H1 (cell line): Measurements from ENCODE around the gene OSBP2. TPM values are rescaled to one million over a fixed set of nuclear protein-coding genes. Genes with fewer than 3 reads are reported as not detected.

Experiments
- CTCF ChIA-PET: fragments of 300-600 bp; sonication (Branson Sonifier 250); formaldehyde crosslinking; loops from one replicate; lab custom pipeline; 2021; ENCODE audit not compliant: partially characterized antibody; lab: Charles Lee
- POLR2A ChIA-PET: fragments of 300-600 bp; sonication (Branson Sonifier 250); formaldehyde crosslinking; loops from one replicate; lab custom pipeline; 2021; ENCODE audit warnings: inconsistent platforms; ENCODE audit not compliant: partially characterized antibody; lab: Charles Lee
- DNase-seq, 2 experiments: peaks; one replicate each; pipeline versions ENCODE4 v3.0.0 to v3.0.0-alpha.2; 2010 to 2022; ENCODE audit warnings: low spot score in 2 of 2, low read depth in 1 of 2, mixed read lengths in 1 of 2
- FAIRE-seq: peaks from 2 replicates; lab custom pipeline; 2011; peaks lifted over from hg19 to GRCh38; lab: Jason Lieb, UNC
- H2AFZ ChIP-seq: 2 replicates; pipeline ENCODE4 v1.8.1; 2012; ENCODE audit warnings: low read length, inconsistent platforms
- H2AK5ac ChIP-seq: 2 replicates; pipeline ENCODE4 v1.6.1; 2013; ENCODE audit warnings: low read depth, low read length
- H2BK120ac ChIP-seq: replicated peaks from 2 replicates; pipeline ENCODE3; 2013; ENCODE audit warnings: low read depth, low read length, inconsistent platforms
- H2BK12ac ChIP-seq: 2 replicates; pipeline ENCODE4 v1.6.1; 2013; ENCODE audit warnings: low read depth, low read length
- H2BK15ac ChIP-seq: 2 replicates; pipeline ENCODE4 v1.6.1; 2013; ENCODE audit warnings: low read length
- H2BK20ac ChIP-seq: 2 replicates; pipeline ENCODE4 v1.6.1; 2013; ENCODE audit warnings: low read length
- H2BK5ac ChIP-seq: 2 replicates; pipeline ENCODE4 v1.6.1; 2013; ENCODE audit warnings: low read depth, low read length
- H3K14ac ChIP-seq: 2 replicates; pipeline ENCODE4 v1.6.1; 2013; ENCODE audit warnings: inconsistent platforms; ENCODE audit not compliant: insufficient read length
- H3K18ac ChIP-seq: 2 replicates; pipeline ENCODE4 v1.6.1; 2013; ENCODE audit warnings: low read length; ENCODE audit errors: extremely low read depth
- H3K23ac ChIP-seq: 2 replicates; pipeline ENCODE4 v1.6.1; 2013; ENCODE audit warnings: inconsistent platforms; ENCODE audit not compliant: insufficient read length
- H3K23me2 ChIP-seq: 2 replicates; pipeline ENCODE4 v1.6.1; 2013; ENCODE audit warnings: low read depth, low read length
- H3K27ac ChIP-seq: 2 replicates; pipeline ENCODE4 v1.6.1; 2011; ENCODE audit warnings: low read depth, low read length, inconsistent platforms
- H3K27me3 ChIP-seq, 4 experiments: replicated peaks in 1 of 4; 1 replicate in 1 of 4; 2 replicates in 3 of 4; pipeline versions ENCODE4 v1.6.1 to v1.8.1; 2011 to 2013; ENCODE audit warnings: low read length in 3 of 4, mild to moderate bottlenecking in 3 of 4, inconsistent platforms in 2 of 4, mixed read lengths in 2 of 4, moderate library complexity in 1 of 4; ENCODE audit not compliant: control insufficient read depth in 3 of 4, insufficient read depth in 3 of 4; ENCODE audit errors: extremely low read depth in 1 of 4
- H3K36me3 ChIP-seq, 4 experiments: 2 replicates each; pipeline versions ENCODE4 v1.6.1 to v1.8.1; 2011 to 2013; ENCODE audit warnings: mild to moderate bottlenecking in 4 of 4, low read length in 3 of 4, moderate library complexity in 2 of 4, control low read depth in 1 of 4, inconsistent platforms in 1 of 4; ENCODE audit not compliant: insufficient read depth in 4 of 4, control insufficient read depth in 2 of 4
- H3K4ac ChIP-seq: replicated peaks from 2 replicates; pipeline ENCODE3; 2013; ENCODE audit warnings: low read length, low read depth, mixed read lengths, inconsistent platforms; ENCODE audit not compliant: insufficient read length
- H3K4me1 ChIP-seq, 4 experiments: replicated peaks in 1 of 4; 1 replicate in 1 of 4; 2 replicates in 3 of 4; pipeline versions ENCODE4 v1.6.1 to v1.8.1; 2011 to 2013; ENCODE audit warnings: low read length in 3 of 4, inconsistent platforms in 2 of 4, mixed read lengths in 1 of 4; ENCODE audit not compliant: insufficient read depth in 4 of 4, control insufficient read depth in 3 of 4
- H3K4me2 ChIP-seq, 2 experiments: 2 replicates each; pipeline versions ENCODE4 v1.6.1 to v1.8.1; 2011 to 2013; ENCODE audit warnings: low read depth in 2 of 2, low read length in 2 of 2, control low read depth in 1 of 2, inconsistent platforms in 1 of 2, mild to moderate bottlenecking in 1 of 2; ENCODE audit not compliant: insufficient read depth in 1 of 2
- H3K4me3 ChIP-seq, 4 experiments: fragments of 200-600, 300-600 bp in 1 of 4; sonication (generic), shearing (Covaris generic), sonication (Bioruptor Twin) in 1 of 4; 2 replicates each; pipeline versions ENCODE4 v1.5.1 to v1.8.1; 2011 to 2016; ENCODE audit warnings: low read length in 4 of 4, low read depth in 3 of 4, control low read depth in 2 of 4, inconsistent platforms in 2 of 4, mild to moderate bottlenecking in 2 of 4, mixed read lengths in 1 of 4, moderate library complexity in 1 of 4; ENCODE audit not compliant: insufficient read depth in 2 of 4; ENCODE audit errors: extremely low read depth in 1 of 4
- H3K56ac ChIP-seq: replicated peaks from 2 replicates; pipeline ENCODE3; 2013; ENCODE audit warnings: low read depth, mild to moderate bottlenecking, mixed read lengths, low read length, inconsistent platforms; ENCODE audit not compliant: insufficient read length
- H3K79me1 ChIP-seq: 2 replicates; pipeline ENCODE4 v1.6.1; 2013; ENCODE audit warnings: low read depth, low read length, control low read depth
- H3K79me2 ChIP-seq, 2 experiments: 2 replicates each; pipeline versions ENCODE4 v1.6.1 to v1.8.1; 2012 to 2013; ENCODE audit warnings: low read length in 2 of 2, mild to moderate bottlenecking in 2 of 2, inconsistent platforms in 1 of 2; ENCODE audit not compliant: insufficient read depth in 2 of 2, control insufficient read depth in 1 of 2
- H3K9ac ChIP-seq, 4 experiments: replicated peaks in 1 of 4; 1 replicate in 1 of 4; 2 replicates in 3 of 4; pipeline versions ENCODE4 v1.6.1 to v1.8.1; 2011 to 2013; ENCODE audit warnings: low read depth in 3 of 4, low read length in 3 of 4, control low read depth in 2 of 4, mild to moderate bottlenecking in 2 of 4, moderate library complexity in 2 of 4, inconsistent platforms in 1 of 4; ENCODE audit errors: extremely low read depth in 1 of 4
- H3K9me3 ChIP-seq, 2 experiments: 2 replicates each; pipeline versions ENCODE4 v1.6.1 to v1.8.1; 2012 to 2013; ENCODE audit warnings: mild to moderate bottlenecking in 2 of 2, moderate library complexity in 2 of 2, control low read depth in 1 of 2, inconsistent platforms in 1 of 2, low read depth in 1 of 2, low read length in 1 of 2, mixed read lengths in 1 of 2; ENCODE audit not compliant: insufficient read depth in 2 of 2
- H4K20me1 ChIP-seq, 2 experiments: replicated peaks in 1 of 2; 2 replicates each; pipeline versions ENCODE3 to v1.8.1; 2011 to 2013; ENCODE audit warnings: inconsistent platforms in 2 of 2, low read length in 2 of 2, mild to moderate bottlenecking in 1 of 2; ENCODE audit not compliant: insufficient read depth in 2 of 2, control insufficient read depth in 1 of 2
- H4K5ac ChIP-seq: 2 replicates; pipeline ENCODE4 v1.6.1; 2013; ENCODE audit warnings: low read length, low read depth, mixed read lengths, inconsistent platforms; ENCODE audit not compliant: insufficient read length
- H4K8ac ChIP-seq: 2 replicates; pipeline ENCODE4 v1.8.0; 2013; ENCODE audit warnings: mild to moderate bottlenecking, moderate library complexity, low read length, inconsistent platforms; ENCODE audit not compliant: insufficient read depth; ENCODE audit errors: extremely low read depth
- H4K91ac ChIP-seq: replicated peaks from 2 replicates; pipeline ENCODE3; 2013; ENCODE audit warnings: low read length, mixed read lengths, inconsistent platforms; ENCODE audit not compliant: insufficient read length
- EGR1 ChIP-seq: IDR thresholded peaks from 2 replicates; pipeline ENCODE4 v1.6.1; 2011; ENCODE audit warnings: low read depth, low read length, borderline replicate concordance
- HDAC6 ChIP-seq: IDR thresholded peaks from one replicate; pipeline ENCODE4 v1.7.1; 2012; ENCODE audit warnings: low read depth, mild to moderate bottlenecking, inconsistent platforms, low read length, moderate library complexity
- PHF8 ChIP-seq: fragments of 200-600 bp; sonication (generic); conservative IDR thresholded peaks from 2 replicates; pipeline ENCODE4 v1.7.1; 2012; ENCODE audit warnings: low read depth, mild to moderate bottlenecking, inconsistent platforms, low read length, moderate library complexity
- SP4 ChIP-seq: IDR thresholded peaks from 2 replicates; pipeline ENCODE4 v1.6.1; 2012; ENCODE audit warnings: low read length, inconsistent platforms
- YY1 ChIP-seq: IDR thresholded peaks from 2 replicates; pipeline ENCODE4 v1.6.1; 2011; ENCODE audit warnings: low read depth, mild to moderate bottlenecking, low read length
- WGBS, 2 experiments: shearing (Covaris generic) in 1 of 2; methylation state at CpG; one replicate each; pipeline versions ENCODE4 v1.1.6 to v1.1.7; 2013 to 2015; ENCODE audit warnings: low lambda C conversion rate in 2 of 2, mixed read lengths in 2 of 2, inconsistent platforms in 1 of 2, low coverage in 1 of 2, missing lambda C conversion rate in 1 of 2; ENCODE audit not compliant: insufficient replicate concordance in 2 of 2, insufficient coverage in 1 of 2, insufficient read length in 1 of 2; ENCODE audit errors: extremely low coverage in 1 of 2, missing lambda C conversion rate in 1 of 2; 5-methylcytosine and 5-hydroxymethylcytosine counted together
- polyA plus RNA-seq, 7 experiments: library from polyadenylated mRNA; depleted of rRNA in 3 of 7; stranded (reverse) in 5 of 7; unstranded in 2 of 7; fragments of >200 nt in 5 of 7; fragments of 200-250 nt in 2 of 7; gene quantifications; 1 replicate in 5 of 7; 2 replicates in 1 of 7; 4 replicates in 1 of 7; pipeline versions ENCODE4 v1.2.1 to v1.2.3, GENCODE V29; 2011 to 2013; ENCODE audit warnings: missing spikeins in 2 of 7, mixed read lengths in 2 of 7
- total RNA-seq: library from RNA; stranded (reverse); fragmentation: NEBNext Ultra II Directional; extraction: Animal tissue kit (Norgen Biotek cat#: 25700); gene quantifications from 2 replicates; pipeline ENCODE4 v1.2.1, GENCODE V29; 2021

OSBP2 gene
- total and polyA plus RNA-seq, 2 of the 8 experiments (the other 6 are each of a cell fraction or from before 2014, with no cell fraction given), result 3.4 to 3.7 TPM

DNA sequence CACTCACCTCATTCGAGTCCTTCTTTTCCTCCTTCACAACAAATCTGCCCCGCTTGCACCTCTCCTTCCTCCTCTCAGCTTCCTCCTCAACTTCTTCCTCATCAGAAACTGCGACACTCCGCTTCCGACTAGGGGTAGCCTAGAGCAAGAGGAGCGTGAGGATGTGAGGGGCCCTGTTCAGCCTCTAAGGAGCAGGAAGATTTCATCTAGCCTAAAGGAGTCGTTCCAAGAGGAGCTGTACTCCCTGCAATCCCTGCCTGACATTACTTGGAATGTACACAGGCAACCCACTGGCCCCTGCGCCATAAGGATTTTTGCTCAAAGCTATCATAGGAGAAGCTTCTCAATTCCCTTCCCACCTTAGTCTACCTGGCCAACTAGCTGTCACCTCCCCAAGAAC, 239.4 kb downstream of the OSBP2 start:
- no peak overlapping the region for H3K4me2 ChIP-seq
- H3K23me2 ChIP-seq, result no peaks in the 10 kb centered on the region
- no peak overlapping the region for H3K56ac ChIP-seq
- no peak overlapping the region for H3K4ac ChIP-seq
- H3K79me1 ChIP-seq, result peaks cover 4% of the 10 kb centered on the region; the same call in 1 of the 2 replicates
- H3K79me2 ChIP-seq, result no peaks in the 10 kb centered on the region
- no peaks in the 10 kb centered on the region for H3K9me3 ChIP-seq
- H4K91ac ChIP-seq, result no peak overlapping the region
- FAIRE-seq (no peak), DNase-seq (no peak)
- H4K5ac ChIP-seq, result no peak overlapping the region
- no peak overlapping the region for H2BK15ac ChIP-seq
- H3K9ac ChIP-seq, result no peak overlapping the region
- peaks cover 4 to 25% of the 10 kb centered on the region in 2 experiments for H4K20me1 ChIP-seq
- H3K4me3 ChIP-seq, result no peak overlapping the region
- H3K14ac ChIP-seq, result no peak overlapping the region
- no peak overlapping the region for H3K27ac ChIP-seq
- ChIA-PET CTCF (interaction anchor here (0.6 to 1.4 kb wide), 5 partner anchors 10 to 163 kb away, joined by 3 to 4 read pairs (median 3); no protein-coding TSS in a partner anchor), POLR2A (interaction anchor here (1.2 to 1.4 kb wide), 2 partner anchors 10 to 13 kb away, joined by 3 to 6 read pairs; no protein-coding TSS in a partner anchor)
- no peak overlapping the region for H3K23ac ChIP-seq
- no peak overlapping the region for H2BK120ac ChIP-seq
- H2BK20ac ChIP-seq, result no peak overlapping the region
- TF ChIP-seq EGR1 (no peak), PHF8 (no peak), YY1 (no peak), HDAC6 (no peak), SP4 (no peak)
- no peaks in the 10 kb centered on the region for H3K27me3 ChIP-seq
- peaks cover 69 to 95% (median 89%) of the 10 kb centered on the region in 4 experiments for H3K36me3 ChIP-seq
- H4K8ac ChIP-seq, result no peak overlapping the region; the same call in 1 of the 2 replicates
- no peak overlapping the region for H2BK12ac ChIP-seq
- no peaks in the 10 kb centered on the region for H3K4me1 ChIP-seq
- no peak overlapping the region for H3K18ac ChIP-seq
- H2BK5ac ChIP-seq, result no peak overlapping the region
- H2AK5ac ChIP-seq, result no peak overlapping the region
- WGBS, 2 experiments, result 85% methylated on average over 3 of the region's 8 CpGs; no CpG with 5 or more reads in 1 of the 2 experiments
- H2AFZ ChIP-seq, result no peak overlapping the region
